Inflammatory macrophage treated with lipopolysaccharide for 1 hour (primary cell): Measurements from ENCODE around the gene HAGHL.
"Not testable (repeated sequence)": the region's sequence is repeated elsewhere in the genome, so short reads cannot be mapped to it uniquely, and the experiment has no call there.

ENCODE experiments used
- DNase-seq, 2 donors: peaks; one replicate each; pipeline ENCODE4 v3.0.0-alpha.2; 2020 to 2022

The HAGHL gene

DNA sequence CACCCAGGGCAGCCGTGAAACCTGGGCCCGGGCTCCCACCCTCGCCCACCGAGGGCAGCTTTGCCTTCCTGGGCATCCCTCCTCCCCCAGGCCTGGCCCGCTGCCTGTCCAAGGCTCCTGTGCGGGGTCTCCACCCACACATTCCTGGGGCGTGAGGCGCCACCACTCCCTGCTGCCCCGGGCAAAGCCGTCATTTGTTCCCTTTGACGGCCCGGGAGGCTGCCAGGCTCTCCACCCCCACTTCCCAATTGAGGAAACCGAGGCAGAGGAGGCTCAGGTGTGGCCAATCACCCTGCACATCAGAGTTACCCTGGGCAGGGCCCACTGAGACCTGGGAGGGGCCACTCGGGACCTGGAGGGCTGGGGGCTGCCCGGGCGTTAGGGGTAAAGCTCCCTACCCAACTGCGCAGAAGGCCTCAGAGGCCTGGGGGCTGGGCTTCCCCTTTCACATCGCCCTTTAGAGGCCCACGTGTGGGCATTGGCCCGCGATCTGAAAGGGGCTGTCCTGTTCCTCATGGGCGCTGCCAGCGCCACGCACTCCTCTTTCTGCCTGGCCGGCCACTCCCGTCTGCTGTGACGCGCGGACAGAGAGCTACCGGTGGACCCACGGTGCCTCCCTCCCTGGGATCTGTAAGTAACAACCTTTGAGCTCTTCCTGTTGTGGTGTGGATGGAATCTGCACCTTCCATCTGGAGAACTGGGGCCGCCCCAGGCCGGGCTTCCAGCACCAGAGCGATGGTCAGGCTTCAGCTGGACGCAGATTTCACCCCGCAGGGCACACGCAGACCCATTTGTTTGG, 33.8 kb downstream of the HAGHL start, which contains the start of gene MSLN:
TSS of gene MSLN (plus strand) at position 190 of the 799 bp plus-strand sequence. CDS start 1,947 bp downstream, outside the sequence.
- no peak for DNase-seq

GRCh38 chr16:761625-762513, 35.0 kb downstream of the HAGHL start:
- DNase-seq = no peak

GRCh38 chr16:762595-763268, 35.8 kb downstream of the HAGHL start:
- no peak for DNase-seq

- DNase-seq = no peak
Observed at GRCh38 chr16:763369-764183, 36.7 kb downstream of the HAGHL start.

GRCh38 chr16:764184-764750, 37.4 kb downstream of the HAGHL start:
- DNase-seq = no peak

GRCh38 chr16:764848-765487, 38.1 kb downstream of the HAGHL start:
- DNase-seq = no peak

DNA sequence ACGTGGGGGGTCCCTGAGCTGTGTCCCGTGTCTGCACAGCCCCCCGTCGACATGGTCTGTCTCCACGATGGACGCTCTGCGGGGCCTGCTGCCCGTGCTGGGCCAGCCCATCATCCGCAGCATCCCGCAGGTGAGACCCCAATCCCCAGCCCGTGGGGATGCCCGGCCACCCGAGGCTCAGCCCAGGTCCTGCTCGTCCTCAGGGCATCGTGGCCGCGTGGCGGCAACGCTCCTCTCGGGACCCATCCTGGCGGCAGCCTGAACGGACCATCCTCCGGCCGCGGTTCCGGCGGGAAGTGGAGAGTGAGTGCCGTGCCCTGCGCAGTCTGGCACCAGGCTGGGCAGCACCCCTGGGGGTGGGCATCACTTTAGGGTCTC, 38.6 kb downstream of the HAGHL start:
- DNase-seq = no peak

DNA sequence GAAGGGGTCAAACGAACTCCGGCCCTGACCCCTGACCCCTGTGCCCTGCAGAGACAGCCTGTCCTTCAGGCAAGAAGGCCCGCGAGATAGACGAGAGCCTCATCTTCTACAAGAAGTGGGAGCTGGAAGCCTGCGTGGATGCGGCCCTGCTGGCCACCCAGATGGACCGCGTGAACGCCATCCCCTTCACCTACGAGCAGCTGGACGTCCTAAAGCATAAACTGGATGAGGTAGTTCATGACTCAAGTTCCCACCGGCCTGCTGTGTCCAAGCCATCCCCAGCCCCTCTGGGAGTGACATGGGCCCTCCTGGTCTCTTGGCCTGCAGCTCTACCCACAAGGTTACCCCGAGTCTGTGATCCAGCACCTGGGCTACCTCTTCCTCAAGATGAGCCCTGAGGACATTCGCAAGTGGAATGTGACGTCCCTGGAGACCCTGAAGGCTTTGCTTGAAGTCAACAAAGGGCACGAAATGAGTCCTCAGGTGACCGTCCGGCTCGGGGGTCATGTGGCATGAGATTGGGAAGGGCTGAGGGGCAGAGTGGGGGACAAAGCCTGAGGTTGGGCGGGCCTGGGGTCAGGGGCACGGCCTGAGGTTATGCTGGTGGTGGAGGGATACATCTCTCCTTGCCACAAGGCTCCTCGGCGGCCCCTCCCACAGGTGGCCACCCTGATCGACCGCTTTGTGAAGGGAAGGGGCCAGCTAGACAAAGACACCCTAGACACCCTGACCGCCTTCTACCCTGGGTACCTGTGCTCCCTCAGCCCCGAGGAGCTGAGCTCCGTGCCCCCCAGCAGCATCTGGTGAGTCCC, 39.3 kb downstream of the HAGHL start:
- no peak for DNase-seq

GRCh38 chr16:766820-767640, 40.1 kb downstream of the HAGHL start:
- no peak for DNase-seq

DNA sequence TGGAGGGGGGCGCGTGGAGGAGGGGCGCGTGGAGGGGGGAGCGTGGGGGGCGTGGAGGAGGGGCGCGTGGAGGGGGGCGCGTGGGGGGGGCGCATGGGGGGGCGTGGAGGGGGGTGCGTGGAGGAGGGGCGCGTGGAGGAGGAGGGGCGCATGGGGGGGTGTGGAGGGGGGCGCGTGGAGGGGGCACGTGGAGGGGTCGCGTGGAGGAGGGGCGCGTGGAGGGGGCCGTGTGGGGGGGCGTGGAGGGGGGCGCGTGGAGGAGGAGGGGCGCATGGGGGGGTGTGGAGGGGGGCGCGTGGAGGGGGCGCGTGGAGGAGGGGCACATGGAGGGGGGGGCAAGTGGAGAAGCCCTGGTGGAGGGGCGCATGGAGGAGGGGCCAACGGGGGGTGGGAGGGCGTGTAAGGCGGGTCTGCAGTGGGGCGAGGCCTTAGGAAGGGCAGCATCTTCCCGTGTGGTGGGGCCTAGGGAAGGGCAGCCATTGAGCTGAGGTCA, 40.9 kb downstream of the HAGHL start:
- no peak for DNase-seq

- DNase-seq = no peak
Observed at GRCh38 chr16:768428-768827, 41.5 kb downstream of the HAGHL start.

DNA sequence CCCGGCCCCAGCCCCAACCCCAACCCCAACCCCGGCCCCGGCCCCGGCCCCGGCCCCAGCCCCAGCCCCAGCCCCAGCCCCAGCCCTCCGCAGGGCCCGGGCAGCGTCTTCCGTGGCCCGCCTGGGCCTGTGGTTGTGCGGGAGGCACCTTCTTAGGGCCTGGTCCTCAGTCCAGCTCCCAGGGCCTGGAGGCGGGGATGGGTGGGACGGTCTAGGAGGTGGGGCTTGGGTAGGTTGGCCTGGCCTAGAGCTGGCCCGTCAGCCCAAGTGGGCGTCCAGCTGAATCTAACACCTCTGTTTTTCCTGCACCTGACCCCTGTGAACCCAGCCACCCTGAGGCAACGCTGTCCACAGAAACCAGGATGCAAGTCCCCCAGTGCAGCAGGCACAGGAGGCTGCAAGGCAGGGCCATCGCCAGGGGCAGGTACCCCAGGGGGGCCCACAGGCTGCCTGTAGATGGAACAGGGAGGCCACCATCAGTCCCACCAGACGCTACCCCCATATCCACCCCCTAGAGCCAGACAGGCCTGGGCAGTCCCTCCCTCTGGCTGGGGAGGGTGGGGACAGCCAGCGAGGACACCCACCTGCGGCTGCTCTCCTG, 42.4 kb downstream of the HAGHL start:
- no peak for DNase-seq

- no peak for DNase-seq
Observed at GRCh38 chr16:769934-770333, 43.0 kb downstream of the HAGHL start.

GRCh38 chr16:770411-770810, 43.5 kb downstream of the HAGHL start:
- DNase-seq = no peak

DNA sequence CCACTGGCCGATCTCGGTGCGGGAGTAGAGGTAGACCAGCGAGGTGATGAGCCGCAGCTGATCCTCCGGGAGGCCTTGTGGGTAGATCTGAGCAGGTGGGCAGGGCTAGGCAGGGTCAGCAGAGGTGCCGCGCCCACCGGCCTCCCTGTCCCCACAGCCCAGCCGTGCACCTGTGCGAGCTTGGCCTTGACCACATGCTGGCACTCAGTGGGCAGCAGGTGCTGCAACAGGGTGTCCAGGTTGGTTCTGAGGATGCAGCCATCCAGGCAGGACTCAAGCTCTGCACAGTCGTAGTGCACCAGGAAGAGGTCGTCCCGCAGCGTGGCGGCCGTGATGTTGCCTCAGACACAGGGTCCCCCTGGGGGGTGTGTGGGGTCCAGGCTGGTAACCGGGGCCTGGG, 46.1 kb downstream of the HAGHL start:
- DNase-seq = no peak

DNA sequence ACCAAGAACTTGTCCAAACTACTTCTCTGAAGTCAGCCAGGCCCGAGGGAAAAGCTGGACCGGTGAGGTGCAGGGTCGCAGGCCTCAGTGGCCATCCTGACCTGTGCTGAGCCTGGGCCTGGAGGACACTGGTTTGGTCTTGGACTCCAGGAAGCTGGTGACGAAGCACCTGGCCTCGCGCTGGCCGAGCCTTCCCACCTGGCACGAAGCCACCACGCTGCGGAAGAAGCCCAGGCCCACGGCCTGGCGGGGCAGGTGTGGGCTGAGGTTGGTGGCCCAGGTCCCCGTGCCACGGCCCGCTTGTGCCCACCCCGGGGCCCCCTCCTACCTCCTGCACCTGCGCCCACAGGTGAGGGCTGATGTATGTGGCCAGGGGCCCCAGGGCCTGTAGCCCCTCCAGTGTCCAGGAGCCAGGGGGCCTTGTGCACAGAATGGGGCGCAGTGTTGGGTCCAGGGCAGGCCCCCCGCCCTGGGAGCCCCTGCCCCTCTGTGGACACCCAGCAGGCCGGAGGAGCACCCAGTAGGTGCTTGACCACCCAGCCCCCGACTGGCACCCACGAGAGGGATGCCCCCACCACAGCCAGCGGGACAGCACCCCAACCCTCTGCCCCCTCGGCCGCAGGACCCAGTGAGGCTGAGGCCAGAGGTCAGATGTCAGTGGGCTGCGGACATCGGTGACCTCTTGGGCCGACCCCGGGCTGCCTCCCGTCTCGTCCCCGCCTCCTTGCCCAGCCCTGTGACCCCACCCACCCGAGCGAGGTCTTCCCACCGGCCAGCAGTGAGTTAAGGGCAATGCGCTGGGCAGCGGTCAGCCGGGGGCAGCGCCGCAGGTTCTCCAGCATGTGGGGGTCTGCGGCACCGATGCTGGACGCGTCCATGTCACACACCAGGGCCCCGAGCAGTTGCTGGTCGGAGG, 47.4 kb downstream of the HAGHL start:
- no peak for DNase-seq

- DNase-seq = no peak
Observed at GRCh38 chr16:775236-775796, 48.4 kb downstream of the HAGHL start.

- DNase-seq = not testable (repeated sequence)
Observed at GRCh38 chr16:776298-776697, 49.4 kb downstream of the HAGHL start.
